WTC11 (cell line): ENCODE measurements around the gene DAB1. TPM values are rescaled to one million over a fixed set of nuclear protein-coding genes. Genes with fewer than 3 reads are reported as not detected.

Experiments
- ATAC-seq: fragments of 200-7000 bp; cut with Tn5 transposase; 2 replicates; pipeline ENCODE4 v1.10.0; 2021; ENCODE audit warnings: mild to moderate bottlenecking, moderate library complexity
- CTCF ChIA-PET: fragments of 300-600 bp; sonication (Branson Sonifier 250); formaldehyde crosslinking; loops from one replicate; lab custom pipeline; 2021; ENCODE audit warnings: antibody characterized with exemption; lab: Charles Lee
- POLR2A ChIA-PET: fragments of 350-600 bp; sonication (Branson Sonifier 250); formaldehyde crosslinking; loops from one replicate; lab custom pipeline; 2021; ENCODE audit warnings: antibody characterized with exemption; lab: Charles Lee
- DNase-seq: peaks from one replicate; pipeline ENCODE4 v3.0.0; 2021; ENCODE audit warnings: low spot score
- H3K27ac Mint-ChIP-seq: 2 replicates; pipeline ENCODE4 v1.8.0; 2021; ENCODE audit warnings: mixed read lengths
- H3K27me3 Mint-ChIP-seq: 2 replicates; pipeline ENCODE4 v1.8.0; 2021; ENCODE audit warnings: low read depth, mild to moderate bottlenecking, moderate library complexity, mixed read lengths
- H3K36me3 Mint-ChIP-seq: 2 replicates; pipeline ENCODE4 v1.8.0; 2021; ENCODE audit warnings: mixed read lengths
- H3K4me1 Mint-ChIP-seq: 2 replicates; pipeline ENCODE4 v1.8.0; 2022; ENCODE audit warnings: mixed read lengths
- H3K4me3 Mint-ChIP-seq: 2 replicates; pipeline ENCODE4 v1.8.0; 2021; ENCODE audit warnings: mild to moderate bottlenecking, moderate library complexity, mixed read lengths
- H3K9me3 Mint-ChIP-seq: 2 replicates; pipeline ENCODE4 v1.8.0; 2021; ENCODE audit warnings: mixed read lengths
- ATF1 ChIP-seq: sonication (generic); formaldehyde crosslinking; IDR thresholded peaks from 2 replicates; pipeline ENCODE4 v1.8.1; 2023; ENCODE audit warnings: mild to moderate bottlenecking, moderate library complexity, missing genetic modification reagents
- E2F4 ChIP-seq: sonication (generic); formaldehyde crosslinking; IDR thresholded peaks from 2 replicates; pipeline ENCODE4 v1.8.1; 2022; ENCODE audit warnings: low read depth, mild to moderate bottlenecking, moderate library complexity, missing genetic modification reagents, borderline replicate concordance
- E2F5 ChIP-seq: sonication (generic); formaldehyde crosslinking; IDR thresholded peaks from 2 replicates; pipeline ENCODE4 v1.8.1; 2022; ENCODE audit warnings: mild to moderate bottlenecking, moderate library complexity, missing genetic modification reagents
- ESRRA ChIP-seq: sonication (generic); formaldehyde crosslinking; IDR thresholded peaks from 2 replicates; pipeline ENCODE4 v1.8.1; 2022; ENCODE audit warnings: mild to moderate bottlenecking, missing genetic modification reagents, borderline replicate concordance
- FOXP1 ChIP-seq: sonication (generic); formaldehyde crosslinking; IDR thresholded peaks from 2 replicates; pipeline ENCODE4 v1.8.0; 2022; ENCODE audit warnings: missing genetic modification reagents, mild to moderate bottlenecking, moderate library complexity, borderline replicate concordance
- FOXP4 ChIP-seq: sonication (generic); formaldehyde crosslinking; IDR thresholded peaks from 2 replicates; pipeline ENCODE4 v1.8.0; 2022; ENCODE audit warnings: mild to moderate bottlenecking, missing genetic modification reagents
- GABPB1 ChIP-seq: sonication (generic); formaldehyde crosslinking; IDR thresholded peaks from 2 replicates; pipeline ENCODE4 v1.8.1; 2023; ENCODE audit warnings: mild to moderate bottlenecking, missing genetic modification reagents
- GTF2I ChIP-seq: fragments of 250-450 bp; sonication (Bioruptor Pico); conservative IDR thresholded peaks from 2 replicates; pipeline ENCODE4 v1.4.0; 2021; ENCODE audit warnings: mild to moderate bottlenecking
- JAZF1 ChIP-seq: fragments of 250-450 bp; sonication (Bioruptor Pico); IDR thresholded peaks from 2 replicates; pipeline ENCODE4 v1.9.0; 2021; ENCODE audit warnings: moderate library complexity, mild to moderate bottlenecking, inconsistent platforms
- KAT7 ChIP-seq: sonication (generic); formaldehyde crosslinking; IDR thresholded peaks from 2 replicates; pipeline ENCODE4 v1.8.1; 2023; ENCODE audit warnings: missing genetic modification reagents, mild to moderate bottlenecking, borderline replicate concordance
- MXD4 ChIP-seq: fragments of 250-450 bp; sonication (Bioruptor Pico); IDR thresholded peaks from 2 replicates; pipeline ENCODE4 v1.8.0; 2021; ENCODE audit warnings: mild to moderate bottlenecking, moderate library complexity, borderline replicate concordance
- MYBL2 ChIP-seq: sonication (generic); formaldehyde crosslinking; IDR thresholded peaks from 2 replicates; pipeline ENCODE4 v1.8.1; 2023; ENCODE audit warnings: mild to moderate bottlenecking, moderate library complexity, missing genetic modification reagents
- NFYB ChIP-seq: sonication (generic); formaldehyde crosslinking; conservative IDR thresholded peaks from 2 replicates; pipeline ENCODE4 v1.8.0; 2022; ENCODE audit warnings: low read depth, missing genetic modification reagents
- PRRX2 ChIP-seq: fragments of 250-450 bp; sonication (Bioruptor Pico); IDR thresholded peaks from 2 replicates; pipeline ENCODE4 v1.8.0; 2021; ENCODE audit warnings: mild to moderate bottlenecking
- RORB ChIP-seq: fragments of 250-450 bp; sonication (Bioruptor Pico); IDR thresholded peaks from 2 replicates; pipeline ENCODE4 v1.9.0; 2021; ENCODE audit warnings: mild to moderate bottlenecking
- SMAD4 ChIP-seq: sonication (generic); formaldehyde crosslinking; IDR thresholded peaks from 2 replicates; pipeline ENCODE4 v1.8.0; 2022; ENCODE audit warnings: mild to moderate bottlenecking, missing genetic modification reagents
- TEAD1 ChIP-seq: sonication (generic); formaldehyde crosslinking; IDR thresholded peaks from 2 replicates; pipeline ENCODE4 v1.8.0; 2022; ENCODE audit warnings: mild to moderate bottlenecking, missing genetic modification reagents
- TP53 ChIP-seq: sonication (generic); formaldehyde crosslinking; IDR thresholded peaks from 2 replicates; pipeline ENCODE4 v1.8.1; 2023; ENCODE audit warnings: mild to moderate bottlenecking, missing genetic modification reagents
- ZBTB43 ChIP-seq: sonication (generic); formaldehyde crosslinking; IDR thresholded peaks from 2 replicates; pipeline ENCODE4 v1.8.1; 2023; ENCODE audit warnings: mild to moderate bottlenecking, missing genetic modification reagents
- ZNF138 ChIP-seq: sonication (generic); formaldehyde crosslinking; conservative IDR thresholded peaks from 2 replicates; pipeline ENCODE4 v1.8.1; 2022; ENCODE audit warnings: mild to moderate bottlenecking, moderate library complexity, missing genetic modification reagents
- ZNF232 ChIP-seq: sonication (generic); formaldehyde crosslinking; IDR thresholded peaks from 2 replicates; pipeline ENCODE4 v1.8.0; 2022; ENCODE audit warnings: mild to moderate bottlenecking, missing genetic modification reagents
- ZNF423 ChIP-seq: fragments of 250-450 bp; sonication (Bioruptor Pico); IDR thresholded peaks from 2 replicates; pipeline ENCODE4 v2.1.2; 2022; ENCODE audit warnings: mild to moderate bottlenecking, moderate library complexity
- total RNA-seq: library from RNA; stranded (reverse); gene quantifications from 3 replicates; pipeline ENCODE4 v1.2.3, GENCODE V29; 2021

Gene DAB1
- total RNA-seq, 1 experiment from 2014 or later, result 10.7 TPM

GRCh38 chr1:57217905-57218304 lies 206.0 kb downstream of the DAB1 start:
- Mint-ChIP-seq H3K27me3 (no peaks in the 10 kb centered on the region), H3K27ac (no peak overlapping the region), H3K9me3 (peaks cover 5% of the 10 kb centered on the region), H3K4me1 (peaks cover 22% of the 10 kb centered on the region), H3K4me3 (no peak overlapping the region), H3K36me3 (no peaks in the 10 kb centered on the region)
- CTCF ChIA-PET, result no interaction called here
- TF ChIP-seq ZNF138 (no peak), TP53 (CRISPR knock-in tag) (no peak), E2F5 (no peak), TEAD1 (CRISPR knock-in tag) (no peak), PRRX2 (CRISPR knock-in tag) (no peak), GTF2I (CRISPR knock-in tag) (no peak), GABPB1 (CRISPR knock-in tag) (no peak), ZNF232 (no peak), MXD4 (no peak), RORB (CRISPR knock-in tag) (no peak), ZNF423 (no peak), JAZF1 (CRISPR knock-in tag) (no peak), NFYB (CRISPR knock-in tag) (no peak), MYBL2 (CRISPR knock-in tag) (no peak), KAT7 (CRISPR knock-in tag) (no peak), FOXP1 (no peak)
- ATAC-seq (no peak), DNase-seq (no peak)
- POLR2A ChIA-PET, result no interaction called here

- DNase-seq, result no peak
- H3K4me1 Mint-ChIP-seq, result peaks cover 22% of the 10 kb centered on the region
- H3K27ac Mint-ChIP-seq, result no peak overlapping the region
- no peaks in the 10 kb centered on the region; the same call in 1 of the 2 replicates for H3K27me3 Mint-ChIP-seq
- no peaks in the 10 kb centered on the region for H3K36me3 Mint-ChIP-seq
- no peak overlapping the region for H3K4me3 Mint-ChIP-seq
- ATAC-seq, result peak; percentile 28; the same call in 1 of the 2 replicates
- TF ChIP-seq E2F4, result no peak
- TF ChIP-seq E2F5, result no peak
- no peak for TF ChIP-seq ATF1 (CRISPR knock-in tag)
- no peak for TF ChIP-seq ZBTB43 (CRISPR knock-in tag)
- TF ChIP-seq SMAD4, result no peak
- no peak for TF ChIP-seq ESRRA
- TF ChIP-seq FOXP4 (CRISPR knock-in tag), result no peak
- H3K9me3 Mint-ChIP-seq, result peaks cover under 1% of the 10 kb centered on the region; the same call in 1 of the 2 replicates
- POLR2A ChIA-PET, result interaction anchor here (0.5 to 0.6 kb wide), 2 partner anchors 149 to 226 kb away, joined by 3 to 4 read pairs; no protein-coding TSS in a partner anchor
- CTCF ChIA-PET, result interaction anchor here (0.6 to 1.3 kb wide), 4 partner anchors 15 to 209 kb away, joined by 3 to 4 read pairs (median 3); partner anchors contain the start of gene DAB1
Observed at GRCh38 chr1:57214951-57215575, 208.8 kb downstream of the DAB1 start.
